ENCODE results near the gene EDNRA.

The EDNRA gene

GRCh38 chr4:147498031-147498660, 17.2 kb downstream of the EDNRA start:
- DNase-seq, result no peak

DNA sequence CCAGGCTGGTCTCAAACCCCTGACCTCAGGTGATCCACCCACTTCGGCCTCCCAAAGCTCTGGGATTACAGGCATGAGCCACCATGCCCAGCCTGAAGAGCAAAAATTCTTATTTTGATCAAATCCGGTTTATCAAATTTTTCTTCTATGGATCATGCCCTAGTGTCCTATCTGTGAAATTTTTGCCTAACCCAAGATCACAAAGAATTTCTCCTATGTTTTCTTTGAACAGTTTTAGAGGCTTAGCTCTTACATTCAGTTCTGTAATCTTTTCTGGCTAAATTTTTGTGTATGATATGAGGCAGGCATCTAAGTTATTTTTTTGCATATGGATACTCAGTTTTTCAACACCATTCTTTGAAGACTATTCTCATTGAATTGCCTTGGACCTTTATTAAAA, 27.4 kb downstream of the EDNRA start:
- no peak for DNase-seq

- DNase-seq, result no peak
These were observed 28.5 kb downstream of the EDNRA start for GRCh38 chr4:147509386-147509785.

DNA sequence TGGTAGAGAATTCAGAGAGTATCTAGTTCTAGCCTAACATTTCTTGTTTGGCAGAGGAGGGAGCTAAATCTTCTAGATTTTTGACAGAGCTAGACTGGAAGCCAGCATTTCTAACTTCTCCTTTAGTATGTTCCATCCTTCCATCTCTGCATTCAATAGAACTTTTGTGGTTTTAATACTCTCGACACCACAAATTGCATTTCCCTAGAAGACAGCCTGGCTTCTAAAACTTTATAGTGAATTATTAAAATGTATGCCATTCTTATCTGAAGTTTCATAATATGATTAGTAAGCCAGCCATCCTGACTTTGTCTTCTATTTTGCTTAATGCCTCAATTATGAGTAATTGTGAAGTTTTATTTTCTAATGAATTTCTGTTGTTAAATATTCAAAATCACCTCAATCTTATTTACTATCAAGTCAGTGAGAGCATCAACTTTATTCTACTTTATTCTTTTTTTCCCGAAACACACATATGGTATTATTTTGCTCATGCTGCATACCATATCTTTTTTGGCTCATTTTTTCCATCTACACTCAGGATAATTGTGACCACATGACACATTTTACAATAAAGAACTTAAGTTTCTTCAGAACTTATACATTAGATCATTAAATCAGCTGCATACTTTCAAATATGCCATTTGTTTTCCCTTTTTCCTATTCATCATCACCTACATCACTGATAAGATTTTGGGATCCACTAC, 30.2 kb downstream of the EDNRA start:
- no peak for DNase-seq

DNA sequence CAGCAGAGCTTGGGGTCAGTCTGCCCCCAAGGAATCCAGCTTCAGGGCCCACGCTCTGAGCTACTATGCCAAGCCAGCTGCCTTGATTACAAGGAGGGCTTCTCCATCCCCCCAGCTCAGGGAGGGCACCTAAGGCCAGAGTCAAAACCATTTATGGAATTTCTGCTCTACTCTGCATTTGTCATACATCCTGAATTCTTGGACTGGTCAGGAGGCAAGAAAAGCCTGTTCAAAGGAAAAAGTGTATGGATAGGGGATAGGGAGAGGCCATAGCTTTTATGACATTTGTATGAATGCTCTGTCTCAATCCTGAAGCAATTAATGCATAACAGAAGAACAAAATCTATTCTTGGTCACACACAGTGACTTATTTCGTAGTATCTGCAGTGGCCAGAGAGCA, 32.2 kb downstream of the EDNRA start:
- no peak for DNase-seq

GRCh38 chr4:147513952-147514351, 33.1 kb downstream of the EDNRA start:
- DNase-seq, result no peak

GRCh38 chr4:147515220-147515936, 34.5 kb downstream of the EDNRA start:
- DNase-seq, result no peak

DNA sequence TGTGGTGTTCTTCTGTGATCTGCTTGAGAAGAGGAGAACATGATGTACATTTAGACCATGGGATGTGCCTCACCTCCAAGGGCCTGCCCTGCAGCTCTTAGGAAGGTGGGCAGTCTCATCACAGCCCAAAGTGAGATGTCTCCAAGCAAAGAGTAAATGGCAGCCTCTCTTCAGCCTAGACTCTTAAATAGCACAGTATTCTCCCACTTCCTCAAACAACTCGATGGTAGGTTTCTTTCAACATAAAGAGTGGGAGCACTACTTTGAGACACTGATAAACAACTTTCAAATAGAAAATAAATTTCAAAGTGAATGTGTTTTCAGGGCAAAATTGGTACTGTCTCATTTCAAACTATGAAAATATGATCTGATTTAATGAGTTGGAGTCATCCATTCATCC, 35.2 kb downstream of the EDNRA start:
- no peak for DNase-seq

DNA sequence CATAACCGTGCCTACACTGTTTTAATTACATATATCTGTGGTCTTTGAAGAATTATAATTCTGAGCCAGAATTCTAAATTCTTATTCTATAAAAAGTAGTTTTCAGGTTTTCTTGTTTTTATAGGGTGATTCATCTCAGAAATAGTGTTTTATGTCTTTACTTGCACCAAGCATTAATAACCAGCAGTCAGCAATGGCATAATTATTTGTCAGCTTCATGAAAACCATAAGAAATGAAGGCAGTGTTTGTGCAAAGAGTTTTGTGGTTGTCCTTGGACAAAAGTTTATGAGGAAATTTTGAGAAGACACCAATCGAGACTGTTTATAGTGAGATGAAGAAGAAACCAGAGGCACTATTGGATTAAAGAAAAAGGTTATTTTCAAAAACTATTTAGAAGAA, 37.2 kb downstream of the EDNRA start:
- DNase-seq, result no peak

DNA sequence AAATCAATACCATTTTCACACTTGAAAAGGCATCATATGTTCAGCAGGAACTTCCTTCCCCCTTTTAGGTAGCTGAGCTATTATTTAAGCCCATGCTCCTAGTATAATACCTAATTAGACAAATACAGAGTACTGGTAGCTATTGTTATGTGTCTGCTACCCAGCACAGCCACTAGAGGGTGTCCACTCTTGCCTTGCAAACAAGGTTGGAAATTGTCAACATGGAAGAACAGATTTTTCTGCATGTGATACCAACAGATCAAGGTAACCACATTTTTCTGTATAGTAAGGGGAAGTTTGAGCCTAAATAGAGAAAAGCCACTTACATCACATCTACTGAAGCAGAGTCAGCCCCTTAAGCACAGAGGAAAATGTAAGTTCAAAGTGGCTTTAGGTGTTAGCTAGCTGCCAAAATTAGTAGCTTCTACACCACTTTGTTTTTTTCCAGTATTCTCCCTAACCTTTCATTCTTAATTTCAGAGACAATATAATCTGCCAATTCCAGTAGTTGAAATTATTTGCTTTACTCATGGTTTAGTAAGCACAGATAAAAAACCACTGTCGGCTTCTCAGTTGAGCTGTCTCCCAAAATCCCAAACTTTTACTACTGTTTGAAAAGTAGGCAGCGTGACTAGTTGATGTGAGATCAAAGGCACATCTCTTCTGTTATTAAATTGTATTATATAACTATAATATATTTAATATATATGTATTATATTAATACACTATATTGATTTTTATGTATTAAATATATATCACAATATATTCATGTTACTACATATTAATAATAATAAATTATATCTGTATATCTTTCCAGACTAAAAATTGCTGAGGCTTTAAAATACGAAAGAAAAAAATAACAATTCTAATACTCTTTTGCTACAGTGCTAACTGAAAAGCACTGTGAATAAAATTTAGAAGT, 38.2 kb downstream of the EDNRA start:
- DNase-seq, result no peak

DNA sequence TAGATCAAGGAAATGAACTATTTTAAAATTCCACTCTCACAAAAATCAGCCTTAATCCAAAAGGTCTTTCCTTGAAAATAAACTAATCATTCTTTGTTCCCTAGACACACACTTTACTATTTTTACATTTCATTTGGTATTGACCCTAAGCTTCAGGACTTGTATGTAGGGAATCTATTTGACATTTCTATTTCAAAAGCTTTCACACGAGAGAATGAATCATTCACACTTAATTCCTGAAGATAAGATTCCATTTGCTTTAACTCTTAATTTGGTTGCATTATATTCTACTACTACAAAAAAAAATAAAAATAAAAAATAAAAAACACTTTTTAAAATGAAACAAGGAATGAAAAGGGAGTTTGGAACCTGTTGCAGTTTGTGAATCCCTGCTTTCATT, 43.7 kb downstream of the EDNRA start:
- DNase-seq, result no peak

DNA sequence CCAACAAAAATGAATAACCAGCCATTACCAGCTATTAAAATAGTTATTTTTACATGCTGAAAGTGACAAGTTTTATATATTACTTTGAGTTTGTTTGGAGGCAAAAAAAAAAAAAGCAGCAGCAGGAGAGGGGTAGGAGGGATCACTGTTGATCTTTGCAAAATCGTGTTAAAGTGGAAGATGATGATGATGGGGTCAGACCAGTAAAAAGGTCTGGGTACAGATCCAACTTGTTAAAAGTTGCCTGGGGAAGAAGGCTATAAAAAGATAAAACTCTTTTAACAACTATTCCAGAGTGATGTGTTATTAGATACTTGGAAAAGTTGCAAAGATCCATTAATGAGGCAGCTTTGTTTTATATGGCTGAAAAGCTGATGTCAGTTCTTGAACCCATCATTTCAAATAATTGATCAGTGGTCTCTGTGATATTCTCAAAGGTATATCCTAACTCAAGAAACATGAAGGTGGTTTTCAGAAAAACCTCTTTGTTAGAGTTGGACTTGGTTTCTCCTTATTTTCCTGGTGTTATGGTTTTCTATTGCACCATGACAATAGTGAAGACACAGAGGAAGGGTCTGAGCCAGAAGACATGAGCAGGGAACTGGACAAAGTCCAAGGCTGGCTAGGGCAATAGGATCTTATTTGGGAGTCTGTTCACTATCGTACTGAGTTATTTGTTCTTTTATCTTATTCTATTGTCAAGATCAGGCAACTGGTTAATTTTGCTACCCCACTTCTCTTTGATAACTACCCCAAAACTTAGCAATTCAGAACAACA, 44.8 kb downstream of the EDNRA start:
- DNase-seq, result no peak

DNA sequence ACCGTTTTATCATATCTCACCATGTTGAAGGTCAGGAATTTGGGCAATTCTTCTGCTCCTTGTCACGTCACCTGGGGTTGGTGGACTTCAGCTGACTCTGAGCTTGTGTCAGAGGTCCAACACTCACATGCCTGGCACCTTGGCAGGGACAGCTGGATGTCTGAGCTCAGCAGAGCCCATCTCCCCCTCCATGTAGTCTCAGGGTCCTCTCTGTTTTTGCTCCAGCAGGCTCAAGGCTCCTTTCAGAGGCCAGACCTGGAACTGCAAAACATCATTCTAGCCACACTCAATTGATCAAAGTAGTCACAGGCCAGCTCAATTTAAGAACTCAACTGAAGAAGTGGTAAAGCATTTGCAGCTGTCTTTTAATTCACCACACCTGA, 45.4 kb downstream of the EDNRA start:
- DNase-seq, result no peak

- DNase-seq, result no peak
These were observed 47.2 kb downstream of the EDNRA start for GRCh38 chr4:147528054-147528453.

DNA sequence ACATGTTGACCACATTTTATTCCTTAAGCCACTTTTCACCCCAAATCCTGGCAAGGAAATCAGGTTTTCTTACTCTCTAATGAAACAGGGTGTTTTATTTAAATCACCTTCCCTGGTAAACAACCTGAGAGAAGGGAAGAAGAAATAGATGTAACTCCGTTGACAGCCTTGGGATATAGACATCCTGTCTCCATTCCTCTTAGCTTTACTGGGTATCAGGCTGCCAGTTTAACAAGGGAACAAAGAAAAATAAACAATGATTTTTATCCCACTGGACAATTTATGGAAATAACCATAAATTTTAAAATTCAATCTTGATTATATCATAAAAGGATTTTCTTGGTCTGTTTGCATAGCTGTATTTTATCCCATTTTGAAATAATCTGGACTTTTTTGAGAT, 49.2 kb downstream of the EDNRA start:
- no peak for DNase-seq

GRCh38 chr4:147530723-147531122, 49.8 kb downstream of the EDNRA start:
- no peak for DNase-seq

DNA sequence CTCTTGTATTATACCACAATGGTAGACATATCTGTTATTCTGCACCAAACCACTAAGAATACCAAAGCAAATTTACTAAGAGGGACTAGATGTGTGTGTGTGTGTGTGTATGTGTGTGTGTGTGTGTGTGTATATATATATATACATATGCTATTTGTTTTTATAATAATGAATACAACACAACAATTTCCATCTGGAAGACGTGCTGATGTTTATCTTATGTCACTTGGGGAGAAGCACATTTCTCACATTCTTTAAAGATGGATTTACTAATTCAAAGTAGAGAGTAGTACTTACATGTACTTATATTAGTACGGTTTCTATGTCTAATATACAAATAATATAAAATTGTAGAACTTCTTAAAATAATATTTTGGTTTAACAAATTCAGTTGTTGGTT, 52.0 kb downstream of the EDNRA start:
- DNase-seq, result no peak

DNA sequence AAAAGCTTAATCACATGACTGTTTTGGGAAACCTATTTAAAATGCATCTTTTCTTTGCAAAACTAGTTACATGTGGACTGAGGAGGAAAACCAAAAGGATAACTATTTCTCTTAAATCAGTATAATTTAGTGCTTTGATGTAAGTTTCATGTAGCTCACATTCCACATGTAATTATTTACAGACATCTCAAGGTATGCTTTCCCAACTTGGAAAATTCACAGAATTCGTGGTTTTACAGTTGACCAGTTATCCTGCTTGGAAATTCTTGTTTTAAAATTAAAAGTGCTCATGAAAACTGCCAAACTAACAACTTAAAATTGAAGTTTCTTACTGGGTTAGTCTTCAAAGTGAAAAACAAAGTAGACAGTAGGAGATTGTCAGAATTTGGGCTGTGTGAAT, 52.4 kb downstream of the EDNRA start:
- DNase-seq, result no peak

DNA sequence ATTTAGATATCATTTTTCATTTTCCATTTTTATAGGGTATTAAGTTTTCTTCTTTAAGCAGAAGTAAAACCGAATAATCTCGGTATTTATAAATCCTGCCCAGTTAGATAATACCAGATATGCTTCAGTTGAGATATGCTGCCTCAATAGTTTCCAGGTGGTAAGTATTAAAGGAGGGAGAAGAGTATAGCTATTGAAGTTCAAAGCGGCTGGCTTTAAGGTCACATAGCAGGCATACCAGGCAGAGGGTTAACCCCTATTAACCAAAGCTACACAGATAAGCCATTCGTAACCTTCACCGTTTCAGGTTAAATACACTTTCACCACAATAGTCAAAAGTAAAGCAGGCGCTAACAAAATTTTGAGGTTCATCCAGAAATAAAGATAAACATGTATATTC, 54.2 kb downstream of the EDNRA start:
- DNase-seq, result no peak

DNA sequence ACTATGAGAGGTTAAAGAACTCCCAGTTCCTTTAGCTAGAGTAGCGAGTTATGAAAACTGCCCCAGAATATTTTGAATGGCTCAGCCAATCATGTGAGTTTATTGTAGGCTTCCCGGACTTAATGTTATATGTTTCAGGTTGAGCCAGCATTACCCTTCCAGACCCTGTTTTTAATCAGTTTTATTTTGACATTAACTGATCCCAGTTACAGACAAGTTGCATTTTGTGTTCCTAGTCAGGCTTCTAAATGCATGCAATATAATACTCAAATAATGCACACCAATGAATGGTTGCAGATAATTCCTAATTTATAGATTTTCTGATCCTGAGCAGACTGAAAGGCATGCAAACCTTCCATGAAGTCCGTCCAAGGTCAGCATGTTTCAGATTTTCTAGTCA, 57.8 kb downstream of the EDNRA start:
- DNase-seq, result no peak

DNA sequence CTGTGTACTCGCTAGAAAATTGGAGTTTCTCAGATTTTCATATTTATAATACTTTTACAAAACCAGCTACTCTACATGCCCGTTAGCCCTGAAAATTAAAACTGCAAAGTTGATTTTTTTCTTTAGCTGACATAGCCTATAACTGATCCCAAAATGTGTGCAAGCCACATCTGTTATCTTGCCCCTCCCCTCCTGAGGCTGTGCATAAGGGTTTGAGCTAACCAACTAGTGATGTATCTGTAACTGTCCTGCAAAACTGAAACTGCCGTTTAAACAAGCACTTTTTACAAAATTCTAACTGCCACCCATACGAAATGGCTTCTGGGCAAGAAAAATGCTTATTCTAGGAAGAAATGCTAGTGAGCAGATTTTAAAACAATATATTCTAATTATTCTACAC, 59.1 kb downstream of the EDNRA start:
- no peak for DNase-seq

DNA sequence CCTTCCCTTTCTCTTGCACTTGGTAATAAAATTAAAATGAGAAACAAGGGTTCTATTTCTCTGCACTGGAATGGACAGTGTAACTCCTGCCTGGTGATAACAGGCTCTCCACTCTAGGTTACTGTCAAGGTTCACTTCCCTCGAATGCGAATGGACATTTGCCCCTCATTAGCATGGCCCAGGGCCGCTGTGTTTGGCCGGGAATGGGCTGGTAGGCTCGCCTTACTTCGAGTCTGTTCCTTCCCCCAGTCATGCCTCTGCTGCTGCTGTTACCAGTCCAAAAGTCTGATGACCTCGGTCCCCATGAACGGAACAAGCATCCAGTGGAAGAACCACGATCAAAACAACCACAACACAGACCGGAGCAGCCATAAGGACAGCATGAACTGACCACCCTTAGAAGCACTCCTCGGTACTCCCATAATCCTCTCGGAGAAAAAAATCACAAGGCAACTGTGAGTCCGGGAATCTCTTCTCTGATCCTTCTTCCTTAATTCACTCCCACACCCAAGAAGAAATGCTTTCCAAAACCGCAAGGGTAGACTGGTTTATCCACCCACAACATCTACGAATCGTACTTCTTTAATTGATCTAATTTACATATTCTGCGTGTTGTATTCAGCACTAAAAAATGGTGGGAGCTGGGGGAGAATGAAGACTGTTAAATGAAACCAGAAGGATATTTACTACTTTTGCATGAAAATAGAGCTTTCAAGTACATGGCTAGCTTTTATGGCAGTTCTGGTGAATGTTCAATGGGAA, 61.5 kb downstream of the EDNRA start:
- DNase-seq, result no peak

Measured in NCI-H1436 treated with DMSO at 0.1 percent for 48 hours (cell line).